GM19324 (cell line): ENCODE measurements around the gene MACO1.

Source experiments
- ATAC-seq: cut with Tn5 transposase; IDR thresholded peaks from one replicate; pipeline ENCODE4 v1.9.1; 2021; ENCODE audit warnings: mild to moderate bottlenecking, moderate library complexity; ENCODE audit not compliant: unreplicated experiment, low FRiP score

Gene MACO1

GRCh38 chr1:25519624-25520023 is 88.9 kb downstream of the MACO1 start:
- ATAC-seq, result no peak

- ATAC-seq, result no peak
Measured at GRCh38 chr1:25520446-25521061, 89.9 kb downstream of the MACO1 start.

GRCh38 chr1:25522031-25522655 is 91.4 kb downstream of the MACO1 start:
- ATAC-seq, result no peak

- ATAC-seq, result no peak
Measured at GRCh38 chr1:25523542-25523941, 92.8 kb downstream of the MACO1 start.

- no peak for ATAC-seq
Measured at GRCh38 chr1:25524568-25525360, 94.1 kb downstream of the MACO1 start.

GRCh38 chr1:25525361-25525688 is 94.6 kb downstream of the MACO1 start:
- no peak for ATAC-seq

- ATAC-seq, result no peak
Measured at GRCh38 chr1:25526753-25527152, 96.1 kb downstream of the MACO1 start.

- ATAC-seq, result no peak
Measured at GRCh38 chr1:25527226-25527846, 96.6 kb downstream of the MACO1 start.

GRCh38 chr1:25527946-25528595 is 97.4 kb downstream of the MACO1 start:
- no peak for ATAC-seq

- no peak for ATAC-seq
Measured at GRCh38 chr1:25528881-25529517, 98.3 kb downstream of the MACO1 start.

- no peak for ATAC-seq
Measured at GRCh38 chr1:25529518-25530185, 99.0 kb downstream of the MACO1 start.

- no peak for ATAC-seq
Measured at GRCh38 chr1:25530186-25531081, 99.7 kb downstream of the MACO1 start.

- ATAC-seq, result no peak
Measured at GRCh38 chr1:25531082-25531461, 100.4 kb downstream of the MACO1 start.

- no peak for ATAC-seq
Measured at GRCh38 chr1:25532970-25533369, 102.3 kb downstream of the MACO1 start.

- no peak for ATAC-seq
Measured at GRCh38 chr1:25533775-25534409, 103.2 kb downstream of the MACO1 start.

GRCh38 chr1:25534410-25534788 is 103.7 kb downstream of the MACO1 start:
- no peak for ATAC-seq

- ATAC-seq, result no peak
Measured at GRCh38 chr1:25536124-25536523, 105.4 kb downstream of the MACO1 start.

GRCh38 chr1:25537153-25537831 is 106.6 kb downstream of the MACO1 start:
- no peak for ATAC-seq
